Prostate gland (tissue), 2 donors: ENCODE data around the gene CCNDBP1. TPM values are rescaled to one million over a fixed set of nuclear protein-coding genes. Genes with fewer than 3 reads are reported as not detected.

Experiments
- DNase-seq: peaks from one replicate; pipeline ENCODE4 v3.0.0-alpha.2; 2019; ENCODE audit warnings: low spot score
- H3K27ac ChIP-seq, 2 donors: fragments of 200-600 bp; sonication (generic); 2 replicates each; pipeline ENCODE4 v1.5.1; 2017 to 2019
- H3K27me3 ChIP-seq: fragments of 200-600 bp; sonication (generic); replicated peaks from 2 replicates; pipeline ENCODE4 v1.5.1; 2019; ENCODE audit not compliant: insufficient read depth
- H3K36me3 ChIP-seq, 2 donors: fragments of 200-600 bp; sonication (generic); 1 replicate in 1 of 2; 2 replicates in 1 of 2; pipeline versions ENCODE4 v1.5.1 to v1.8.1; 2017 to 2019
- H3K4me1 ChIP-seq: fragments of 200-600 bp; sonication (generic); replicated peaks from 2 replicates; pipeline ENCODE4 v1.5.1; 2019
- H3K4me3 ChIP-seq, 2 donors: fragments of 200-600 bp; sonication (generic); 2 replicates each; pipeline ENCODE4 v1.5.1; 2017 to 2019
- H3K9me3 ChIP-seq: fragments of 200-600 bp; sonication (generic); 2 replicates; pipeline ENCODE4 v1.5.1; 2017
- CTCF ChIP-seq, 4 experiments: fragments of 200-600 bp in 2 of 4; fragments of 450-650 bp in 2 of 4; sonication (generic) in 2 of 4; IDR thresholded peaks; 1 replicate in 3 of 4; 2 replicates in 1 of 4; pipeline ENCODE4 v1.5.1; 2016 to 2019; ENCODE audit warnings: antibody characterized with exemption in 4 of 4, mild to moderate bottlenecking in 2 of 4, moderate library complexity in 2 of 4
- POLR2A ChIP-seq: fragments of 450-650 bp; IDR thresholded peaks from one replicate; pipeline ENCODE4 v1.6.1; 2016; ENCODE audit warnings: antibody characterized with exemption, mild to moderate bottlenecking
- POLR2AphosphoS5 ChIP-seq: sonication (generic); formaldehyde crosslinking; IDR thresholded peaks from one replicate; pipeline ENCODE4 v1.6.1; 2017; ENCODE audit warnings: antibody characterized with exemption
- WGBS: methylation state at CpG from one replicate; pipeline ENCODE4 v1.1.5; 2018; 5-methylcytosine and 5-hydroxymethylcytosine counted together
- intact Hi-C: fragments of 100-400 bp; cut with DNase I; formaldehyde crosslinking; loops from one replicate; pipeline ENCODE4 v1.14.2; 2022
- total RNA-seq, 2 donors: library from RNA; depleted of rRNA; stranded (reverse); fragments of >200 nt; gene quantifications; one replicate each; pipeline ENCODE4 v1.1.0, GENCODE V29; 2016

The CCNDBP1 gene
- total RNA-seq, 2 donors from 2014 or later: 63.6 to 91.9 TPM

GRCh38 chr15:43214592-43215295 lies 29.5 kb downstream of the CCNDBP1 start:
- no peaks in the 10 kb centered on the region for H3K4me1 ChIP-seq
- TF ChIP-seq POLR2AphosphoS5 (no peak), CTCF (IDR thresholded peaks at IDR 0.05) (no peak), POLR2A (no peak)
- intact Hi-C loops: no loop called here
- no peaks in the 10 kb centered on the region for H3K27me3 ChIP-seq
- no peaks in the 10 kb centered on the region for H3K36me3 ChIP-seq
- no peak overlapping the region for H3K4me3 ChIP-seq
- 93% methylated on average over 6 of the region's 6 CpGs for WGBS
- H3K27ac ChIP-seq: no peak overlapping the region
- no peak for DNase-seq
- H3K9me3 ChIP-seq: no peaks in the 10 kb centered on the region

DNA sequence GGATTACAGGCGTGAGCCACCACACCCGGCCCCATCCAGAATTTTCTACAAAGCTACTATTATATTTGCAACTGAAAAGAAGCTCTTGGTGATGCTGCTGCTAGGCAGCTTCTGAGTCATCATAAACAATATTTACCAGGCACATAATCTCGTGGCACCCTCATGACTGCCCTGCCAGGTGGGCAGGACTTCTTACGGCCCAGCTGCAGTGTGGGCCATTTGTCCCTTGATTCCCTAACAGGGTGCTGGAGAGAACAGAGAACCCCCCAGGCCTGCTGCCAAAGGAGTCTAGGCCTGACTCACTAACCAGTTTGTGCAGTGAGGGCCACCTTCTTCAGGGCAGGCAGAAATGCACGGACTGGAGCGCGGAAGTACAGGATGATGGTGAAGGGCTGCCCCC lies 30.8 kb downstream of the CCNDBP1 start:
- H3K36me3 ChIP-seq: no peaks in the 10 kb centered on the region
- no peaks in the 10 kb centered on the region for H3K27me3 ChIP-seq
- DNase-seq: no peak
- no peaks in the 10 kb centered on the region for H3K4me1 ChIP-seq
- H3K4me3 ChIP-seq: no peak overlapping the region
- WGBS: 73% methylated on average over 7 of the region's 7 CpGs
- H3K9me3 ChIP-seq: no peaks in the 10 kb centered on the region
- H3K27ac ChIP-seq: no peak overlapping the region
- intact Hi-C loops: no loop called here
- TF ChIP-seq CTCF (IDR thresholded peaks at IDR 0.05) (no peak), POLR2A (no peak), POLR2AphosphoS5 (no peak)

GRCh38 chr15:43218908-43219706 lies 33.9 kb downstream of the CCNDBP1 start:
- H3K27me3 ChIP-seq: no peaks in the 10 kb centered on the region
- peak; percentile 77 for DNase-seq
- H3K4me1 ChIP-seq: no peaks in the 10 kb centered on the region
- no peak overlapping the region for H3K27ac ChIP-seq
- TF ChIP-seq POLR2AphosphoS5 (peak; percentile 63), CTCF (IDR thresholded peaks at IDR 0.05) (peak in 1 of 4 experiments; percentile 33), POLR2A (no peak)
- WGBS: 27% methylated on average over 13 of the region's 13 CpGs
- H3K4me3 ChIP-seq: no peak overlapping the region
- no peaks in the 10 kb centered on the region for H3K36me3 ChIP-seq
- intact Hi-C loops: no loop called here
- H3K9me3 ChIP-seq: no peaks in the 10 kb centered on the region

DNA sequence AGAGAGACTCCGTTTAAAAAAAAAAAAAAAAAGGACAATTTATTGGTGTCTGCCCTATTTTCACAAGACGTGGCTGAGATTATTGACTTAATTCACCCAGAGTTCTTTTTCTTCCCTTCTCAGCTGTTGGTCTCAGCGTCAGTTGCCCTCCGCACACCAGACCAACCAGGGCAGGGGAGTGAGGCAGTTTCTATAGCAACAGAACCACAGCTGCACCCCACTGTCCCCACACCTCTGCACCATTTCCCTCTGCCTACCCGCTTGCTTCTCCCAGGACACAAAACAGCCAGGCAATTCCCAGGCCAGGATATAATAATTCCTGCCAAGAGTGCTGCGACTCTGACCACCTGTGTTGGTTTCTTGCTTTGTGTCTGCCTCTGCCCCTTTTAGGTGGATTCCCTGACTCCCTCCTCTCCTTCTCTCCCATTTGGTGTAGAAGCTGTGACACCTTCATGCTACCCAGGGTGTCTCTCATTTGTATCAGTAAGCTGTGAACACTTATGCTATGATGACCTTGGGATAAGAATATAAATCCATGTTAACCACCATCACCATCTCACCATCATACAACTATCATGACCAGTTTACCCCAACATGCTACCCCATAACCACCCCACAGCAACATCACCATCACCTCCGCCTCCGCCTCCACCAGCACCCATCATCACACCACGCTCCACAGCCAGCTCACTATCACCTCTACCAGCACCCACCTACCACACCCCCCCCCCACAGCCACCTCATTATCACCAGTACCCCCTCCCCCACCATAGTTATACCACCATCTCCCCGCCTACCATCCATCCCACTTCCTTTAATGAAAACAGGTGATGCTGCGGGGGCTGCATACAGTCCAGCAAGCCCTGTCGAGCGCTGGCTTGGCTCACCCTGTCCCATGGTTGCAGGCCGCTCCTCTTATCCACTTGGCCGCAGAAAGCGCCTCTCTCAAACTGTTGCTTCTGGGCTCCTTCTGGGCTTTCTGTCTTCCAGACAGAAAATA lies 35.0 kb downstream of the CCNDBP1 start:
- TF ChIP-seq POLR2A: no peak
- TF ChIP-seq POLR2AphosphoS5: no peak
- no peak for TF ChIP-seq CTCF (IDR thresholded peaks at IDR 0.05)
- no peaks in the 10 kb centered on the region for H3K36me3 ChIP-seq
- H3K27me3 ChIP-seq: no peaks in the 10 kb centered on the region
- no peaks in the 10 kb centered on the region for H3K4me1 ChIP-seq
- no peak overlapping the region for H3K4me3 ChIP-seq
- no peak overlapping the region for H3K27ac ChIP-seq
- intact Hi-C loops: no loop called here
- 85% methylated on average over 16 of the region's 16 CpGs for WGBS
- no peaks in the 10 kb centered on the region for H3K9me3 ChIP-seq
- DNase-seq: no peak
